Neural progenitor cell (in vitro differentiated cells): Measurements from ENCODE around the gene ATG9A. TPM values are rescaled to one million over a fixed set of nuclear protein-coding genes. Genes with fewer than 3 reads are reported as not detected.

Experiments used
- DNase-seq: peaks from one replicate; pipeline ENCODE4 v3.0.0-alpha.2; 2016; ENCODE audit warnings: low spot score
- H2AFZ ChIP-seq: fragments of 200-600 bp; sonication (generic); replicated peaks from 2 replicates; pipeline ENCODE4 v1.6.1; 2016; ENCODE audit warnings: antibody characterized with exemption
- H3F3A ChIP-seq: fragments of 200-600 bp; sonication (generic); 2 replicates; pipeline ENCODE4 v1.6.1; 2016; ENCODE audit warnings: antibody characterized with exemption, low read depth
- H3K27ac ChIP-seq: fragments of 200-600 bp; sonication (generic); 2 replicates; pipeline ENCODE4 v1.5.1; 2016; ENCODE audit warnings: mild to moderate bottlenecking
- H3K27me3 ChIP-seq: fragments of 200-600 bp; sonication (generic); 2 replicates; pipeline ENCODE4 v1.6.1; 2016; ENCODE audit warnings: mild to moderate bottlenecking, moderate library complexity
- H3K36me3 ChIP-seq: fragments of 200-600 bp; sonication (generic); 2 replicates; pipeline ENCODE4 v1.5.1; 2016
- H3K4me1 ChIP-seq: fragments of 200-600 bp; sonication (generic); 2 replicates; pipeline ENCODE4 v1.6.1; 2016; ENCODE audit warnings: mixed run types
- H3K4me2 ChIP-seq: fragments of 200-600 bp; sonication (generic); 2 replicates; pipeline ENCODE4 v1.6.1; 2016
- H3K4me3 ChIP-seq: fragments of 200-600 bp; sonication (generic); 2 replicates; pipeline ENCODE4 v1.5.1; 2016
- H3K79me2 ChIP-seq: fragments of 200-600 bp; sonication (generic); 2 replicates; pipeline ENCODE4 v1.6.1; 2016; ENCODE audit warnings: low read depth
- H3K9ac ChIP-seq: fragments of 200-600 bp; sonication (generic); 2 replicates; pipeline ENCODE4 v1.6.1; 2016
- H3K9me3 ChIP-seq: fragments of 200-600 bp; sonication (generic); 2 replicates; pipeline ENCODE4 v1.5.1; 2016; ENCODE audit warnings: low read depth
- H4K20me1 ChIP-seq: fragments of 200-600 bp; sonication (generic); 2 replicates; pipeline ENCODE4 v1.6.1; 2016; ENCODE audit warnings: low read depth
- H3K27ac Mint-ChIP-seq: 3 replicates; pipeline ENCODE4 v1.8.0; 2021; ENCODE audit warnings: mixed read lengths
- H3K27me3 Mint-ChIP-seq: 2 replicates; pipeline ENCODE4 v1.8.0; 2022; ENCODE audit warnings: low read depth, mild to moderate bottlenecking, inconsistent platforms, moderate library complexity, mixed read lengths; ENCODE audit not compliant: insufficient read depth
- H3K36me3 Mint-ChIP-seq: 3 replicates; pipeline ENCODE4 v1.8.0; 2021; ENCODE audit warnings: mixed read lengths
- H3K4me1 Mint-ChIP-seq: 3 replicates; pipeline ENCODE4 v1.8.0; 2021; ENCODE audit warnings: mixed read lengths
- H3K4me3 Mint-ChIP-seq: 3 replicates; pipeline ENCODE4 v1.8.0; 2021; ENCODE audit warnings: mild to moderate bottlenecking, moderate library complexity, mixed read lengths
- H3K9me3 Mint-ChIP-seq: 3 replicates; pipeline ENCODE4 v1.8.0; 2020; ENCODE audit warnings: mixed read lengths
- EZH2 ChIP-seq: fragments of 200-600 bp; sonication (generic); IDR thresholded peaks from 2 replicates; pipeline ENCODE4 v1.6.1; 2017; ENCODE audit warnings: antibody characterized with exemption, mild to moderate bottlenecking, moderate library complexity
- EZH2phosphoT487 ChIP-seq: fragments of 200-600 bp; sonication (generic); IDR thresholded peaks from 2 replicates; pipeline ENCODE4 v1.6.1; 2017; ENCODE audit warnings: antibody characterized with exemption
- total RNA-seq: library from RNA; depleted of rRNA; stranded (reverse); fragments of >200 nt; gene quantifications from 2 replicates; pipeline ENCODE4 v1.2.3, GENCODE V29; 2015; ENCODE audit warnings: low replicate concordance
- TF ChIP-seq, protein P1 (sequence below): fragments of 200-600 bp; sonication (generic); IDR thresholded peaks from 2 replicates; pipeline ENCODE4 v1.5.1; 2017; ENCODE audit warnings: antibody characterized with exemption, mild to moderate bottlenecking

Gene ATG9A
- total RNA-seq, 1 donor from 2014 or later: 32.7 TPM

DNA sequence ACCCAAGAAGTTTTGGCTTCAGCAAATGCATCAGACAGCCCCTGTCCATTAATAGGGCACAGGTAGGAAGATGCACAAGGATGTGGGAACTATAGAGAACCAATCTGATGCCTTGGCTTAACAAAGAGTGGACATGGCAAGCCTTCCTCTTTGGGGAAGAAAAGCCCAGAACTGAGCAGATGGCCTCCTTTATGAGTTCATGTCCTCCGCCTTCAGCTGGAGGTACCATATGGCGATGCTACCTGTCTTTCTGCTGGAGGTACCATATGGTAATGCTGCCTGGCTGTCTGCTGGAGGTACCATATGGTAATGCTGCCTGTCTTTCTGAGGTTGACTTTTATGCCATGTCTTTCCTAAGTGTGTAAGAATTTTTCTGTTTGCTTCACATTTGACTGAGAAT lies 45.3 kb downstream of the ATG9A start:
- H3K9me3 ChIP-seq: no peaks in the 10 kb centered on the region
- no peaks in the 10 kb centered on the region for H3K9me3 Mint-ChIP-seq
- H2AFZ ChIP-seq: no peak overlapping the region
- no peak overlapping the region for H3K27ac Mint-ChIP-seq
- H3K79me2 ChIP-seq: peaks cover 7% of the 10 kb centered on the region
- no peak overlapping the region for H3K4me3 ChIP-seq
- no peak overlapping the region for H3K4me3 Mint-ChIP-seq
- peaks cover 20% of the 10 kb centered on the region for H3K36me3 Mint-ChIP-seq
- H3K27ac ChIP-seq: no peak overlapping the region
- TF ChIP-seq EZH2phosphoT487 (no peak), EZH2 (no peak)
- TF ChIP-seq, protein P1, sequence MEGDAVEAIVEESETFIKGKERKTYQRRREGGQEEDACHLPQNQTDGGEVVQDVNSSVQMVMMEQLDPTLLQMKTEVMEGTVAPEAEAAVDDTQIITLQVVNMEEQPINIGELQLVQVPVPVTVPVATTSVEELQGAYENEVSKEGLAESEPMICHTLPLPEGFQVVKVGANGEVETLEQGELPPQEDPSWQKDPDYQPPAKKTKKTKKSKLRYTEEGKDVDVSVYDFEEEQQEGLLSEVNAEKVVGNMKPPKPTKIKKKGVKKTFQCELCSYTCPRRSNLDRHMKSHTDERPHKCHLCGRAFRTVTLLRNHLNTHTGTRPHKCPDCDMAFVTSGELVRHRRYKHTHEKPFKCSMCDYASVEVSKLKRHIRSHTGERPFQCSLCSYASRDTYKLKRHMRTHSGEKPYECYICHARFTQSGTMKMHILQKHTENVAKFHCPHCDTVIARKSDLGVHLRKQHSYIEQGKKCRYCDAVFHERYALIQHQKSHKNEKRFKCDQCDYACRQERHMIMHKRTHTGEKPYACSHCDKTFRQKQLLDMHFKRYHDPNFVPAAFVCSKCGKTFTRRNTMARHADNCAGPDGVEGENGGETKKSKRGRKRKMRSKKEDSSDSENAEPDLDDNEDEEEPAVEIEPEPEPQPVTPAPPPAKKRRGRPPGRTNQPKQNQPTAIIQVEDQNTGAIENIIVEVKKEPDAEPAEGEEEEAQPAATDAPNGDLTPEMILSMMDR: no peak
- peaks cover 8% of the 10 kb centered on the region for H3K4me1 Mint-ChIP-seq
- peaks cover 5% of the 10 kb centered on the region for H3F3A ChIP-seq
- peaks cover 7% of the 10 kb centered on the region for H3K27me3 Mint-ChIP-seq
- no peak overlapping the region for H3K9ac ChIP-seq
- no peak for DNase-seq
- peaks cover 2% of the 10 kb centered on the region for H3K4me1 ChIP-seq
- peaks cover 6% of the 10 kb centered on the region for H4K20me1 ChIP-seq
- H3K4me2 ChIP-seq: no peak overlapping the region
- H3K27me3 ChIP-seq: no peaks in the 10 kb centered on the region
- no peaks in the 10 kb centered on the region for H3K36me3 ChIP-seq

DNA sequence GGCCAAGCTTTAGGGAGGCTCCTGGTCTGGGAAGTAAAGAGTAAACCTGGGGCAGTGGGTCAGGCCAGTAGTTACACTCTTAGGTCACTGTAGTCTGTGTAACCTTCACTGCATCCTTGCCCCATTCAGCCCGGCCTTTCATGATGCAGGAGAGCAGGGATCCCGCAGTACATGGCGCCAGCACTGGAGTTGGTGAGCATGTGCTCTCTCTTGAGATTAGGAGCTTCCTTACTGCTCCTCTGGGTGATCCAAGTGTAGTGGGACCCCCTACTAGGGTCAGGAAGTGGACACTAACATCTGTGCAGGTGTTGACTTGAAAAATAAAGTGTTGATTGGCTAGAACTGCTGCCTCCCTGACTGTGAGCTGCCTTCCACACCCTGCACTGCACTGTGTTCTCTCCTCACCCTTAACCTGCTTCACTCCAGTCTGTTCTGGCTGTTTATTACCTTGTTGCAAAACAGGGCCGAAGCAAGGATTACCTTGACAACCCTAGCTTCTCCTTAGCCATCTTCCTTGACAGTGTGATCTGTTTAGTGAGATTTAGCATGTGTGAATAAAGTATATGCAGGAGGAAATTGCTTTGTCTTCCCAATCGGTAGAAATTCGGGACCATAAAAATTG lies 46.2 kb downstream of the ATG9A start:
- Histone ChIP-seq H3K36me3 (no peaks in the 10 kb centered on the region), H3K27me3 (no peaks in the 10 kb centered on the region), H3F3A (peaks cover 5% of the 10 kb centered on the region), H4K20me1 (peaks cover 11% of the 10 kb centered on the region), H3K9me3 (no peaks in the 10 kb centered on the region), H3K27ac (no peak overlapping the region), H3K4me1 (peaks cover 7% of the 10 kb centered on the region), H2AFZ (no peak overlapping the region), H3K4me3 (no peak overlapping the region), H3K9ac (no peak overlapping the region), H3K4me2 (no peak overlapping the region), H3K79me2 (peaks cover 15% of the 10 kb centered on the region)
- Mint-ChIP-seq H3K4me1 (peaks cover 12% of the 10 kb centered on the region), H3K9me3 (no peaks in the 10 kb centered on the region), H3K27ac (no peak overlapping the region), H3K27me3 (peaks cover 7% of the 10 kb centered on the region), H3K4me3 (peak overlapping the region; percentile 47), H3K36me3 (peaks cover 20% of the 10 kb centered on the region)
- TF ChIP-seq, protein P1: no peak
- TF ChIP-seq EZH2 (no peak), EZH2phosphoT487 (no peak)
- DNase-seq: no peak

DNA sequence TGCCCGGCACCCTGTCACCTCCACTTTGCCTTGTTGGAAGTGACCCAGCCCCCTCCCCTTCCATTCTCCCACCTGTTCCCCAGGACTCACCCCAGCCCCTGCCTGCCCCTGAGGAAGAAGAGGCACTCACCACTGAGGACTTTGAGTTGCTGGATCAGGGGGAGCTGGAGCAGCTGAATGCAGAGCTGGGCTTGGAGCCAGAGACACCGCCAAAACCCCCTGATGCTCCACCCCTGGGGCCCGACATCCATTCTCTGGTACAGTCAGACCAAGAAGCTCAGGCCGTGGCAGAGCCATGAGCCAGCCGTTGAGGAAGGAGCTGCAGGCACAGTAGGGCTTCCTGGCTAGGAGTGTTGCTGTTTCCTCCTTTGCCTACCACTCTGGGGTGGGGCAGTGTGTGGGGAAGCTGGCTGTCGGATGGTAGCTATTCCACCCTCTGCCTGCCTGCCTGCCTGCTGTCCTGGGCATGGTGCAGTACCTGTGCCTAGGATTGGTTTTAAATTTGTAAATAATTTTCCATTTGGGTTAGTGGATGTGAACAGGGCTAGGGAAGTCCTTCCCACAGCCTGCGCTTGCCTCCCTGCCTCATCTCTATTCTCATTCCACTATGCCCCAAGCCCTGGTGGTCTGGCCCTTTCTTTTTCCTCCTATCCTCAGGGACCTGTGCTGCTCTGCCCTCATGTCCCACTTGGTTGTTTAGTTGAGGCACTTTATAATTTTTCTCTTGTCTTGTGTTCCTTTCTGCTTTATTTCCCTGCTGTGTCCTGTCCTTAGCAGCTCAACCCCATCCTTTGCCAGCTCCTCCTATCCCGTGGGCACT lies 46.9 kb downstream of the ATG9A start:
- Mint-ChIP-seq H3K36me3 (peaks cover 20% of the 10 kb centered on the region), H3K27me3 (peaks cover 7% of the 10 kb centered on the region), H3K9me3 (no peaks in the 10 kb centered on the region), H3K4me3 (no peak overlapping the region), H3K27ac (no peak overlapping the region), H3K4me1 (peaks cover 14% of the 10 kb centered on the region)
- Histone ChIP-seq H4K20me1 (peaks cover 11% of the 10 kb centered on the region), H2AFZ (no peak overlapping the region), H3K4me2 (no peak overlapping the region), H3K9ac (no peak overlapping the region), H3K9me3 (no peaks in the 10 kb centered on the region), H3K4me1 (peaks cover 7% of the 10 kb centered on the region), H3K4me3 (no peak overlapping the region), H3K36me3 (no peaks in the 10 kb centered on the region), H3F3A (peaks cover 10% of the 10 kb centered on the region), H3K79me2 (peaks cover 15% of the 10 kb centered on the region), H3K27ac (no peak overlapping the region), H3K27me3 (no peaks in the 10 kb centered on the region)
- TF ChIP-seq EZH2phosphoT487 (no peak), EZH2 (no peak)
- TF ChIP-seq, protein P1: no peak
- no peak for DNase-seq
